Spleen (tissue), 7 donors: ENCODE results near the gene PTPN14.

Experiments
- CTCF ChIP-seq, 11 experiments: fragments of 200-600 bp in 7 of 11; fragments of 450-650 bp in 4 of 11; sonication (generic) in 4 of 11; IDR thresholded peaks in 8 of 11; conservative IDR thresholded peaks in 3 of 11; 1 replicate in 7 of 11; 2 replicates in 4 of 11; pipeline versions ENCODE4 v1.4.0 to v1.8.0; 2016 to 2021; ENCODE audit warnings: antibody characterized with exemption in 11 of 11, inconsistent platforms in 4 of 11, mild to moderate bottlenecking in 1 of 11
- POLR2A ChIP-seq, 3 donors: fragments of 450-650 bp; IDR thresholded peaks; one replicate each; pipeline ENCODE4 v1.5.1; 2017; ENCODE audit warnings: antibody characterized with exemption in 3 of 3, mild to moderate bottlenecking in 1 of 3
- POLR2AphosphoS5 ChIP-seq, 3 donors: sonication (generic); formaldehyde crosslinking; IDR thresholded peaks; one replicate each; pipeline ENCODE4 v1.5.1; 2017; ENCODE audit warnings: antibody characterized with exemption in 3 of 3
- donor health status: DM: no; HTN: no; CAD: no; lungs with moderate emphysema.
- donor health status: DM: no; HTN: no; CAD: no.
- donor health status: DM: no; HTN: no; CAD: no.

GRCh38 chr1:214389734-214390133, 161.7 kb downstream of the PTPN14 start:
- no peak for TF ChIP-seq CTCF (IDR thresholded peaks at IDR 0.05 in 8 of 11, conservative IDR thresholded peaks at IDR 0.05 in 3 of 11)
- no peak for TF ChIP-seq POLR2A (IDR thresholded peaks at IDR 0.05)
- TF ChIP-seq POLR2AphosphoS5 (IDR thresholded peaks at IDR 0.05): no peak
